Fibroblast of villous mesenchyme (primary cell): Measurements from ENCODE around the gene AGPAT4. TPM values are rescaled to one million over a fixed set of nuclear protein-coding genes. Genes with fewer than 3 reads are reported as not detected.

Source experiments
- DNase-seq: peaks from one replicate; pipeline ENCODE4 v3.0.0-alpha.2; 2010; ENCODE audit warnings: low read depth
- H3K4me3 ChIP-seq: 2 replicates; pipeline ENCODE4 v1.5.1; 2011; ENCODE audit warnings: low read depth, mild to moderate bottlenecking, low read length
- CTCF ChIP-seq: IDR thresholded peaks from 2 replicates; pipeline ENCODE4 v1.5.1; 2012; ENCODE audit warnings: low read depth, mild to moderate bottlenecking, low read length; ENCODE audit not compliant: insufficient read depth
- total RNA-seq: library from RNA; depleted of rRNA; stranded (reverse); fragments of >200 nt; gene quantifications from 2 replicates; pipeline ENCODE4 v1.2.3, GENCODE V29; 2012

AGPAT4 gene
- total RNA-seq, 1 donor = 11.2 TPM

GRCh38 chr6:161272635-161273273 lies 1.1 kb downstream of the AGPAT4 start:
- TF ChIP-seq CTCF = no peak
- peak overlapping the region; percentile 89 for H3K4me3 ChIP-seq
- peak; percentile 58 for DNase-seq

- TF ChIP-seq CTCF = no peak
- DNase-seq = peak; percentile 67
- peak overlapping the region; percentile 89 for H3K4me3 ChIP-seq
Measured at GRCh38 chr6:161271343-161272030, 2.4 kb downstream of the AGPAT4 start.

GRCh38 chr6:161270116-161270515 lies 3.7 kb downstream of the AGPAT4 start:
- TF ChIP-seq CTCF = no peak
- DNase-seq = no peak
- H3K4me3 ChIP-seq = no peak overlapping the region

- TF ChIP-seq CTCF = no peak
- DNase-seq = no peak
- H3K4me3 ChIP-seq = no peak overlapping the region
Measured at GRCh38 chr6:161269310-161269709, 4.6 kb downstream of the AGPAT4 start.

GRCh38 chr6:161268531-161269210 lies 5.2 kb downstream of the AGPAT4 start:
- H3K4me3 ChIP-seq = no peak overlapping the region
- DNase-seq = no peak
- TF ChIP-seq CTCF = no peak

- H3K4me3 ChIP-seq = no peak overlapping the region
- TF ChIP-seq CTCF = no peak
- DNase-seq = no peak
Measured at GRCh38 chr6:161266513-161267230, 7.2 kb downstream of the AGPAT4 start.
